Measurements from ENCODE around the gene PTER.

PTER gene

GRCh38 chr10:16490511-16490910 lies 53.7 kb downstream of the PTER start:
- Histone ChIP-seq H3K27ac (no peak overlapping the region), H3K36me3 (replicated peaks) (no peaks in the 10 kb centered on the region), H3K4me3 (ENCODE audit: low read depth, low read length) (no peak overlapping the region), H3K27me3 (replicated peaks) (no peaks in the 10 kb centered on the region)
- in situ Hi-C loops (cut with HindIII; ENCODE audit: low pct_ligation_motif_present, low sequenced_read_pairs), result no loop called here
- no peak for DNase-seq
- TF ChIP-seq CTCF (IDR thresholded peaks at IDR 0.05; ENCODE audit: low read depth, low read length, missing control alignments), result no peak

GRCh38 chr10:16491933-16492332 lies 55.1 kb downstream of the PTER start:
- no peak for DNase-seq
- no peak overlapping the region for H3K4me3 ChIP-seq (ENCODE audit: low read depth, low read length)
- H3K36me3 ChIP-seq (replicated peaks), result no peaks in the 10 kb centered on the region
- no peaks in the 10 kb centered on the region for H3K27me3 ChIP-seq (replicated peaks)
- TF ChIP-seq CTCF (IDR thresholded peaks at IDR 0.05; ENCODE audit: low read depth, low read length, missing control alignments), result no peak
- in situ Hi-C loops (cut with HindIII; ENCODE audit: low pct_ligation_motif_present, low sequenced_read_pairs), result no loop called here
- H3K27ac ChIP-seq, result no peak overlapping the region

DNA sequence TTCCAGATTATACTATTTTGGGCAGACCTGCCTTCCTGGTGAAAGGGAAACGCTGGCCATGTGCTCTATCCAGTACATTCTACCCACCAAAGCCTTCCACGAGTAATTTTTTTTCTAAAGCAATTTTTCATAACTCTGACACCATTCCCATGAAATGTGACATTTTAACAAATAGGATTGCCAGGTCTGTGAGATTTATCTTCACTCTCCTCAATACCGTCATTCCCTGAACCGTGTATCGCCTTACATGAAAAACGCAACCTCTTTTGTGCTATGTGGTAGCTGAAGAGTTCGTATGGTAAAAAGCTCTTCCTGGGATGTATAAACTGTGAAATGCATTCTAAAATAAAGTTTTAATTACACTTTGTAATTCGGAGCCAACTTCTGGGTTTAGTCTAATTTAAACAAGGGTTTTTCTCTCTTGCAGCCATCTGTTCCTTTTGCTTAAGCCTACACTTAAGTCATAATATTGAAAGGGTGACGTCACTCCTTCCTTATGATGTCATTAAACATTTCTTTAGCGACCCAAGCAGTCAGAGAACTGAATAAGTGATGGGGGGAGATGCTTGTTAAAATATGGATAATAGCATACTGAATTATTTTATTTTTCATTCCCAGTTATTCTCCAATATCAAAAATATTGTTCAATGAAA lies 57.2 kb downstream of the PTER start:
- H3K4me3 ChIP-seq (ENCODE audit: low read depth, low read length), result no peak overlapping the region
- DNase-seq, result no peak
- H3K27ac ChIP-seq, result no peak overlapping the region
- H3K36me3 ChIP-seq (replicated peaks), result no peaks in the 10 kb centered on the region
- no peak for TF ChIP-seq CTCF (IDR thresholded peaks at IDR 0.05; ENCODE audit: low read depth, low read length, missing control alignments)
- in situ Hi-C loops (cut with HindIII; ENCODE audit: low pct_ligation_motif_present, low sequenced_read_pairs), result no loop called here
- H3K27me3 ChIP-seq (replicated peaks), result no peaks in the 10 kb centered on the region

DNA sequence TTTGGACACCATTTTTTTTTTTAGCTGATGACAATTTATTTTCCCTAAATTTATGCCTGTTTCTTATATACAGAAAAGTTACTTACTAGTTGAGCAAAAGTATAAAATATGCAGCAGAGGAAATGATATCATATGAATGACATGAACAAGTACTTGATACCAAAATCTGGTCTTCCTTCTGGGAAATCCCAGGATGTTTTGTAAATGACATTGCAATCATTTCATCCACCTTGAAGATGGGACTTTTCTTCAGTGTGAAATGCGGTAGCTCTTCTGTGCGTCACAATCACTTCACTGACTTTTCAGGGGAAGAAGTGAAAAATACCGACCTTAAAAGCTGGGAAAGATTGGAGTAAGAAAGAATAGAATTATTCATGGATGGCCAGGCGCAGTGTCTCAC lies 61.1 kb downstream of the PTER start:
- Histone ChIP-seq H3K27ac (no peak overlapping the region), H3K4me3 (ENCODE audit: low read depth, low read length) (no peak overlapping the region), H3K27me3 (replicated peaks) (no peaks in the 10 kb centered on the region), H3K36me3 (replicated peaks) (no peaks in the 10 kb centered on the region)
- in situ Hi-C loops (cut with HindIII; ENCODE audit: low pct_ligation_motif_present, low sequenced_read_pairs), result no loop called here
- TF ChIP-seq CTCF (IDR thresholded peaks at IDR 0.05; ENCODE audit: low read depth, low read length, missing control alignments), result no peak
- no peak for DNase-seq

DNA sequence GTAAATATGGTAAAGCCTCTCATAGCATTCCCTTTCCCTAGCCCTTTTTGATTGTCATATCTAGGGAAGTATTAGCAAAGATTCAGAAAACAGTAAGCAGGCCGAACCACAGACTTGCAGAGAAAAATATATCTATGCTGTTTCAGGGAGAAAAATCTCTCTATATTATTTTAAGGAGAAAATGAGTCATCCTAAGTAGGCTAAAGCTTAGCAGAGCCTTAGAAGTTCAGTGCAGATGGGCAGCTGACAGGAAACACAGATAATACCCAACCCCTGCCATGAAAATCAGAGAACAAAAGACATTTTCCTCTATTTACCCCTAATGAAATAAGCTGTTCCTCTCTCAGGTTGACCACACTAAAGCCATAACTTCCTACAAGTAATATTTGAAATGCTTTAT lies 68.4 kb downstream of the PTER start:
- no peak for TF ChIP-seq CTCF (IDR thresholded peaks at IDR 0.05; ENCODE audit: low read depth, low read length, missing control alignments)
- no peak overlapping the region for H3K27ac ChIP-seq
- no peaks in the 10 kb centered on the region for H3K27me3 ChIP-seq (replicated peaks)
- H3K4me3 ChIP-seq (ENCODE audit: low read depth, low read length), result no peak overlapping the region
- in situ Hi-C loops (cut with HindIII; ENCODE audit: low pct_ligation_motif_present, low sequenced_read_pairs), result no loop called here
- H3K36me3 ChIP-seq (replicated peaks), result no peaks in the 10 kb centered on the region
- DNase-seq, result peak; percentile 29

DNA sequence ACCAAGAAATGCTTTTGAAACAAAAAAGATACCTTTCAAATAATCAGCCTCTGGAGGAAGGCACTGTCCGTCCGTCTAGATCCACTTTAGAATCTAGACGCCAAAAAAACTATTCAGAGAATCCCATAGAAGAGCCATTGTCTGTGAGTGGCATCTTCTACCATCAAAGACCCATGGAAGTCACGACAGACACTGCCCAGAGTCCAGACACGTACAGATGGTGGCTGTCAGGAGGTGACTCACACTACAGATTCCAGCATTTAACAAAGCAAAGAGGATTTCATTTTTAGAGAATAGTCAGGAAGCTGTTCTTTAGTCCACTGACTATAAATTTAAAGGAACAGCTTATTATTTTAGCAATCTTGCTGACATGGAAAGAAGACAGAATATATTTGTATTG lies 73.2 kb downstream of the PTER start:
- H3K27ac ChIP-seq, result no peak overlapping the region
- H3K27me3 ChIP-seq (replicated peaks), result no peaks in the 10 kb centered on the region
- in situ Hi-C loops (cut with HindIII; ENCODE audit: low pct_ligation_motif_present, low sequenced_read_pairs), result no loop called here
- no peak for TF ChIP-seq CTCF (IDR thresholded peaks at IDR 0.05; ENCODE audit: low read depth, low read length, missing control alignments)
- H3K36me3 ChIP-seq (replicated peaks), result no peaks in the 10 kb centered on the region
- no peak overlapping the region for H3K4me3 ChIP-seq (ENCODE audit: low read depth, low read length)
- peak; percentile 40 for DNase-seq

Measured in brain microvascular endothelial cell (primary cell).